Endodermal cell (in vitro differentiated cells): ENCODE measurements around the gene JAKMIP3. TPM values are rescaled to one million over a fixed set of nuclear protein-coding genes. Genes with fewer than 3 reads are reported as not detected.

ENCODE experiments used
- DNase-seq: peaks from one replicate; pipeline ENCODE4 v3.0.0-alpha.2; 2017
- H3K27ac ChIP-seq: 2 replicates; pipeline ENCODE4 v1.5.1; 2013; ENCODE audit warnings: mild to moderate bottlenecking, low read depth, low read length, moderate library complexity
- H3K27me3 ChIP-seq: 2 replicates; pipeline ENCODE4 v1.6.1; 2013; ENCODE audit warnings: mild to moderate bottlenecking, low read length, moderate library complexity; ENCODE audit not compliant: insufficient read depth, control insufficient read depth, poor library complexity, severe bottlenecking
- H3K36me3 ChIP-seq: 2 replicates; pipeline ENCODE4 v1.7.0; 2013; ENCODE audit warnings: mild to moderate bottlenecking, low read length, moderate library complexity; ENCODE audit not compliant: control insufficient read depth, insufficient read depth
- H3K4me1 ChIP-seq: one replicate; pipeline ENCODE4 v1.7.0; 2013; ENCODE audit warnings: low read length; ENCODE audit not compliant: control insufficient read depth, insufficient read depth
- H3K4me3 ChIP-seq: 2 replicates; pipeline ENCODE4 v1.5.1; 2013; ENCODE audit warnings: mild to moderate bottlenecking, low read length, moderate library complexity
- H3K9ac ChIP-seq: 2 replicates; pipeline ENCODE4 v1.6.1; 2013; ENCODE audit warnings: mild to moderate bottlenecking, low read length, moderate library complexity; ENCODE audit not compliant: poor library complexity, severe bottlenecking; ENCODE audit errors: extremely low read depth
- H3K9me3 ChIP-seq: 2 replicates; pipeline ENCODE4 v1.6.1; 2013; ENCODE audit warnings: mild to moderate bottlenecking, low read length, moderate library complexity; ENCODE audit not compliant: control insufficient read depth
- H3K27ac Mint-ChIP-seq: 2 replicates; pipeline ENCODE4 v1.8.0; 2020; ENCODE audit warnings: mixed read lengths
- H3K27me3 Mint-ChIP-seq: 2 replicates; pipeline ENCODE4 v1.8.0; 2021; ENCODE audit warnings: mild to moderate bottlenecking, mixed read lengths; ENCODE audit not compliant: insufficient read depth
- H3K36me3 Mint-ChIP-seq: 2 replicates; pipeline ENCODE4 v1.8.0; 2020; ENCODE audit warnings: low read depth, mixed read lengths
- H3K4me1 Mint-ChIP-seq: 2 replicates; pipeline ENCODE4 v1.8.0; 2020; ENCODE audit warnings: mixed read lengths
- H3K4me3 Mint-ChIP-seq: 2 replicates; pipeline ENCODE4 v1.8.0; 2020; ENCODE audit warnings: mild to moderate bottlenecking, moderate library complexity, mixed read lengths
- H3K9me3 Mint-ChIP-seq: 2 replicates; pipeline ENCODE4 v1.8.0; 2020; ENCODE audit warnings: mild to moderate bottlenecking, mixed read lengths
- CTCF ChIP-seq: fragments of 200-600 bp; sonication (generic); conservative IDR thresholded peaks from 2 replicates; pipeline ENCODE4 v1.5.0; 2021; ENCODE audit warnings: antibody characterized with exemption, mild to moderate bottlenecking
- WGBS, 2 experiments: methylation state at CpG; one replicate each; pipeline versions ENCODE4 v1.1.5 to v1.1.7; 2013; ENCODE audit warnings: missing lambda C conversion rate in 2 of 2, mixed read lengths in 1 of 2; ENCODE audit not compliant: insufficient coverage in 1 of 2, insufficient read length in 1 of 2; 5-methylcytosine and 5-hydroxymethylcytosine counted together
- total RNA-seq, 2 donors: library from RNA; stranded (reverse); fragmentation: NEBNext Ultra II Directional in 1 of 2; extraction: Animal tissue kit (Norgen Biotek cat#: 25700) in 1 of 2; gene quantifications; 2 replicates in 1 of 2; 3 replicates in 1 of 2; pipeline ENCODE4 v1.2.1, GENCODE V29; 2021

The JAKMIP3 gene
- total RNA-seq, 2 donors from 2014 or later = 0.95 to 0.99 TPM

- 87 to 90% methylated on average over 10 to 13 of the region's 13 CpGs for WGBS, 2 experiments
- Histone ChIP-seq H3K27ac (no peak overlapping the region), H3K9ac (no peak overlapping the region), H3K4me1 (no peaks in the 10 kb centered on the region), H3K4me3 (no peak overlapping the region), H3K36me3 (no peaks in the 10 kb centered on the region), H3K27me3 (no peaks in the 10 kb centered on the region), H3K9me3 (no peaks in the 10 kb centered on the region)
- no peak overlapping the region for H3K27ac Mint-ChIP-seq
- H3K4me1 Mint-ChIP-seq = peaks cover 6% of the 10 kb centered on the region
- no peaks in the 10 kb centered on the region for H3K36me3 Mint-ChIP-seq
- DNase-seq = no peak
- no peak for TF ChIP-seq CTCF
- no peak overlapping the region for H3K4me3 Mint-ChIP-seq
- peaks cover 1% of the 10 kb centered on the region for H3K27me3 Mint-ChIP-seq
- H3K9me3 Mint-ChIP-seq = no peaks in the 10 kb centered on the region
Measured at GRCh38 chr10:132066812-132067211, 1.1 kb downstream of the JAKMIP3 start.

- Histone ChIP-seq H3K4me3 (no peak overlapping the region), H3K36me3 (no peaks in the 10 kb centered on the region), H3K9ac (no peak overlapping the region), H3K9me3 (no peaks in the 10 kb centered on the region), H3K27me3 (no peaks in the 10 kb centered on the region), H3K27ac (no peak overlapping the region), H3K4me1 (no peaks in the 10 kb centered on the region)
- no peak for TF ChIP-seq CTCF
- DNase-seq = no peak
- Mint-ChIP-seq H3K4me3 (no peak overlapping the region), H3K4me1 (peaks cover 6% of the 10 kb centered on the region), H3K27ac (no peak overlapping the region), H3K27me3 (peaks cover 2% of the 10 kb centered on the region), H3K36me3 (no peaks in the 10 kb centered on the region), H3K9me3 (no peaks in the 10 kb centered on the region)
- 94 to 98% methylated on average over 10 to 13 of the region's 13 CpGs for WGBS, 2 experiments
Measured at GRCh38 chr10:132068431-132069121, 2.8 kb downstream of the JAKMIP3 start.

- H3K9ac ChIP-seq = no peak overlapping the region
- no peaks in the 10 kb centered on the region for H3K36me3 ChIP-seq
- Mint-ChIP-seq H3K36me3 (peaks cover 1% of the 10 kb centered on the region), H3K27ac (no peak overlapping the region), H3K4me3 (no peak overlapping the region), H3K27me3 (peaks cover 2% of the 10 kb centered on the region), H3K9me3 (no peaks in the 10 kb centered on the region), H3K4me1 (peaks cover 6% of the 10 kb centered on the region)
- 86 to 92% methylated on average over 4 to 8 of the region's 8 CpGs for WGBS, 2 experiments
- no peaks in the 10 kb centered on the region for H3K9me3 ChIP-seq
- H3K4me1 ChIP-seq = no peaks in the 10 kb centered on the region
- H3K27ac ChIP-seq = no peak overlapping the region
- H3K4me3 ChIP-seq = no peak overlapping the region
- no peaks in the 10 kb centered on the region for H3K27me3 ChIP-seq
- TF ChIP-seq CTCF = no peak
- DNase-seq = no peak
Measured at GRCh38 chr10:132069122-132069848, 3.5 kb downstream of the JAKMIP3 start.
